ENCODE data around the gene RNF32. TPM values are rescaled to one million over a fixed set of nuclear protein-coding genes. Genes with fewer than 3 reads are reported as not detected.

Gene RNF32
- total RNA-seq, 1 experiment from 2014 or later = 3.5 TPM

DNA sequence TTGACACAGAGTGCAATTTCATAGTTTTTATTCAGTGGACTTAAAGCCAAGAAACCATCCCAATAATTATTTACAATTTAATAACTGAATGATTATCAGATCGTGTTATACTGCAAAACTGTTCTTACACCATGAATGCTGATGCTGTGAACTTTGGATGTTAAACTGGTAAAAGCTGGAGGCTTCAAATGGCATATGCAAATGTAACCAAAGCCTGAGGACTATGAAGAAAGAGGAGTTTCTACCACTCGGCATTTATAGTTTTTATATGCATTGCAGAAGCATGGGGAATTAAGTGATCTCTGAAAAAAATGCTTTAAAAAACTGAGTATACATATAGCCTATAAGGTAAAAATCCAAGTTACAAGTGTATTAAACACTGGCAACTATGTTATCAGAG, 42.4 kb downstream of the RNF32 start:
- no peaks in the 10 kb centered on the region for H3K4me1 ChIP-seq (ENCODE audit: control insufficient read depth, insufficient read depth, low read length)
- no peak overlapping the region for H3K27ac ChIP-seq (ENCODE audit: low read length)
- no peaks in the 10 kb centered on the region for H3K9me3 ChIP-seq (ENCODE audit: control insufficient read depth, insufficient read depth, low read depth, low read length)
- intact Hi-C loops (cut with micrococcal nuclease; ENCODE audit: unreplicated experiment) (no loop called here), in situ Hi-C loops (cut with HindIII; ENCODE audit: low pct_unique_long_range_greater_than_20kb, low sequenced_read_pairs) (no loop called here)
- BruUV-seq (replicated peaks) = TSS peak; percentile 25
- CTCF ChIA-PET = no interaction called here
- no peak overlapping the region for H3K4me3 ChIP-seq (ENCODE audit: low read depth in 2 of 2, low read length in 2 of 2)
- DNase-seq (ENCODE audit: low read depth, low spot score) (no peak), ATAC-seq (no peak)
- peaks cover 8% of the 10 kb centered on the region for H3K36me3 ChIP-seq (ENCODE audit: control insufficient read depth, insufficient read depth, low read length)
- POLR2A ChIA-PET = no interaction called here
- H3K27me3 ChIP-seq (ENCODE audit: control insufficient read depth, insufficient read depth, low read length) = no peaks in the 10 kb centered on the region
- TF ChIP-seq, protein P1, sequence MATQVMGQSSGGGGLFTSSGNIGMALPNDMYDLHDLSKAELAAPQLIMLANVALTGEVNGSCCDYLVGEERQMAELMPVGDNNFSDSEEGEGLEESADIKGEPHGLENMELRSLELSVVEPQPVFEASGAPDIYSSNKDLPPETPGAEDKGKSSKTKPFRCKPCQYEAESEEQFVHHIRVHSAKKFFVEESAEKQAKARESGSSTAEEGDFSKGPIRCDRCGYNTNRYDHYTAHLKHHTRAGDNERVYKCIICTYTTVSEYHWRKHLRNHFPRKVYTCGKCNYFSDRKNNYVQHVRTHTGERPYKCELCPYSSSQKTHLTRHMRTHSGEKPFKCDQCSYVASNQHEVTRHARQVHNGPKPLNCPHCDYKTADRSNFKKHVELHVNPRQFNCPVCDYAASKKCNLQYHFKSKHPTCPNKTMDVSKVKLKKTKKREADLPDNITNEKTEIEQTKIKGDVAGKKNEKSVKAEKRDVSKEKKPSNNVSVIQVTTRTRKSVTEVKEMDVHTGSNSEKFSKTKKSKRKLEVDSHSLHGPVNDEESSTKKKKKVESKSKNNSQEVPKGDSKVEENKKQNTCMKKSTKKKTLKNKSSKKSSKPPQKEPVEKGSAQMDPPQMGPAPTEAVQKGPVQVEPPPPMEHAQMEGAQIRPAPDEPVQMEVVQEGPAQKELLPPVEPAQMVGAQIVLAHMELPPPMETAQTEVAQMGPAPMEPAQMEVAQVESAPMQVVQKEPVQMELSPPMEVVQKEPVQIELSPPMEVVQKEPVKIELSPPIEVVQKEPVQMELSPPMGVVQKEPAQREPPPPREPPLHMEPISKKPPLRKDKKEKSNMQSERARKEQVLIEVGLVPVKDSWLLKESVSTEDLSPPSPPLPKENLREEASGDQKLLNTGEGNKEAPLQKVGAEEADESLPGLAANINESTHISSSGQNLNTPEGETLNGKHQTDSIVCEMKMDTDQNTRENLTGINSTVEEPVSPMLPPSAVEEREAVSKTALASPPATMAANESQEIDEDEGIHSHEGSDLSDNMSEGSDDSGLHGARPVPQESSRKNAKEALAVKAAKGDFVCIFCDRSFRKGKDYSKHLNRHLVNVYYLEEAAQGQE (IDR thresholded peaks at IDR 0.05; ENCODE audit: insufficient read depth in 1 of 2, low read depth in 2 of 2, low read length in 1 of 2) = no peak
- no peak for TF ChIP-seq SIN3A (IDR thresholded peaks at IDR 0.05; ENCODE audit: borderline replicate concordance, insufficient read depth, low read depth, low read length)
- no peak for TF ChIP-seq TCF7L2 (IDR thresholded peaks at IDR 0.05; ENCODE audit: low read depth, low read length)
- no peak for TF ChIP-seq POLR2AphosphoS5 (IDR thresholded peaks at IDR 0.05; ENCODE audit: low read depth, low read length)

GRCh38 chr7:156684251-156684650, 43.7 kb downstream of the RNF32 start:
- TF ChIP-seq SIN3A (IDR thresholded peaks at IDR 0.05; ENCODE audit: borderline replicate concordance, insufficient read depth, low read depth, low read length) = no peak
- TF ChIP-seq TCF7L2 (IDR thresholded peaks at IDR 0.05; ENCODE audit: low read depth, low read length) = no peak
- TF ChIP-seq, protein P1 (IDR thresholded peaks at IDR 0.05; ENCODE audit: insufficient read depth in 1 of 2, low read depth in 2 of 2, low read length in 1 of 2) = no peak
- TF ChIP-seq, protein P2, sequence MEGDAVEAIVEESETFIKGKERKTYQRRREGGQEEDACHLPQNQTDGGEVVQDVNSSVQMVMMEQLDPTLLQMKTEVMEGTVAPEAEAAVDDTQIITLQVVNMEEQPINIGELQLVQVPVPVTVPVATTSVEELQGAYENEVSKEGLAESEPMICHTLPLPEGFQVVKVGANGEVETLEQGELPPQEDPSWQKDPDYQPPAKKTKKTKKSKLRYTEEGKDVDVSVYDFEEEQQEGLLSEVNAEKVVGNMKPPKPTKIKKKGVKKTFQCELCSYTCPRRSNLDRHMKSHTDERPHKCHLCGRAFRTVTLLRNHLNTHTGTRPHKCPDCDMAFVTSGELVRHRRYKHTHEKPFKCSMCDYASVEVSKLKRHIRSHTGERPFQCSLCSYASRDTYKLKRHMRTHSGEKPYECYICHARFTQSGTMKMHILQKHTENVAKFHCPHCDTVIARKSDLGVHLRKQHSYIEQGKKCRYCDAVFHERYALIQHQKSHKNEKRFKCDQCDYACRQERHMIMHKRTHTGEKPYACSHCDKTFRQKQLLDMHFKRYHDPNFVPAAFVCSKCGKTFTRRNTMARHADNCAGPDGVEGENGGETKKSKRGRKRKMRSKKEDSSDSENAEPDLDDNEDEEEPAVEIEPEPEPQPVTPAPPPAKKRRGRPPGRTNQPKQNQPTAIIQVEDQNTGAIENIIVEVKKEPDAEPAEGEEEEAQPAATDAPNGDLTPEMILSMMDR (IDR thresholded peaks at IDR 0.05) = no peak
- TF ChIP-seq POLR2AphosphoS5 (IDR thresholded peaks at IDR 0.05; ENCODE audit: low read depth, low read length) = no peak
- DNase-seq (ENCODE audit: low read depth, low spot score) = no peak
- BruUV-seq (replicated peaks) = no TSS peak
- Histone ChIP-seq H3K4me1 (ENCODE audit: control insufficient read depth, insufficient read depth, low read length) (no peaks in the 10 kb centered on the region), H3K4me3 (ENCODE audit: low read depth in 2 of 2, low read length in 2 of 2) (no peak overlapping the region), H3K9me3 (ENCODE audit: control insufficient read depth, insufficient read depth, low read depth, low read length) (no peaks in the 10 kb centered on the region), H3K36me3 (ENCODE audit: control insufficient read depth, insufficient read depth, low read length) (peaks cover 8% of the 10 kb centered on the region), H3K27me3 (ENCODE audit: control insufficient read depth, insufficient read depth, low read length) (no peaks in the 10 kb centered on the region), H3K27ac (ENCODE audit: low read length) (no peak overlapping the region)
- in situ Hi-C loops (cut with HindIII; ENCODE audit: low pct_unique_long_range_greater_than_20kb, low sequenced_read_pairs) (no loop called here), intact Hi-C loops (cut with micrococcal nuclease; ENCODE audit: unreplicated experiment) (no loop called here)
- no peak for ATAC-seq
- CTCF ChIA-PET = no interaction called here
- POLR2A ChIA-PET = interaction anchor here (0.7 kb wide), 1 partner anchor 909 kb away, joined by 3 read pairs; no protein-coding TSS in a partner anchor
